ENCODE results near the gene EVI5L. TPM values are rescaled to one million over a fixed set of nuclear protein-coding genes. Genes with fewer than 3 reads are reported as not detected.

The EVI5L gene
- total and polyA plus RNA-seq, 2 of the 13 experiments (the other 11 are each of a cell fraction or from before 2014, with no cell fraction given): 1.7 to 2.4 TPM

GRCh38 chr19:7874897-7875273, 44.9 kb downstream of the EVI5L start (continued):
- TF ChIP-seq ZBTB4 (CRISPR knock-in tag; IDR thresholded peaks at IDR 0.05; ENCODE audit: borderline replicate concordance) (0 out of 2 replicates have a peak, but pooled peaks have one; percentile 31), ZNF816 (CRISPR knock-in tag; IDR thresholded peaks at IDR 0.05; ENCODE audit: borderline replicate concordance) (0 out of 2 replicates have a peak, but pooled peaks have one; percentile 35), WIZ (CRISPR knock-in tag; IDR thresholded peaks at IDR 0.05) (peak; percentile 68; the same call in 1 of the 2 replicates), ZNF124 (CRISPR knock-in tag; IDR thresholded peaks at IDR 0.05) (no peak), GABPA (IDR thresholded peaks at IDR 0.05; ENCODE audit: low read depth, low read length) (no peak), GABPA (CRISPR knock-in tag; IDR thresholded peaks at IDR 0.05; ENCODE audit: low read depth) (peak; percentile 30; the same call in 1 of the 2 replicates), SAP130 (CRISPR knock-in tag; IDR thresholded peaks at IDR 0.05; ENCODE audit: low read depth) (peak; percentile 22), ZNF460 (CRISPR knock-in tag; IDR thresholded peaks at IDR 0.05; ENCODE audit: borderline replicate concordance) (peak; percentile 82; the same call in 1 of the 2 replicates), KDM5A (IDR thresholded peaks at IDR 0.05; ENCODE audit: borderline replicate concordance, low read length) (no peak), KDM2A (CRISPR knock-in tag; IDR thresholded peaks at IDR 0.05; ENCODE audit: borderline replicate concordance, low read depth) (0 out of 2 replicates have a peak, but pooled peaks have one; percentile 1), ZMYM2 (CRISPR knock-in tag; IDR thresholded peaks at IDR 0.05) (0 out of 2 replicates have a peak, but pooled peaks have one; percentile 9), FOXO4 (CRISPR knock-in tag; conservative IDR thresholded peaks at IDR 0.05) (no peak), ZNF264 (CRISPR knock-in tag; IDR thresholded peaks at IDR 0.05) (no peak), ZKSCAN1 (IDR thresholded peaks at IDR 0.05; ENCODE audit: low read length) (no peak), KDM3A (CRISPR knock-in tag; IDR thresholded peaks at IDR 0.05; ENCODE audit: low read depth) (peak; percentile 23; the same call in 1 of the 2 replicates), ZNF878 (CRISPR knock-in tag; IDR thresholded peaks at IDR 0.05) (no peak), STAT6 (CRISPR knock-in tag; IDR thresholded peaks at IDR 0.05; ENCODE audit: borderline replicate concordance) (0 out of 2 replicates have a peak, but pooled peaks have one; percentile 33), IRX3 (CRISPR knock-in tag; IDR thresholded peaks at IDR 0.05; ENCODE audit: borderline replicate concordance, low read depth) (no peak), ZNF670 (CRISPR knock-in tag; IDR thresholded peaks at IDR 0.05; ENCODE audit: borderline replicate concordance) (0 out of 2 replicates have a peak, but pooled peaks have one; percentile 60), REXO4 (CRISPR knock-in tag; IDR thresholded peaks at IDR 0.05; ENCODE audit: borderline replicate concordance) (no peak), DPF2 (CRISPR knock-in tag; IDR thresholded peaks at IDR 0.05; ENCODE audit: borderline replicate concordance, low read depth) (no peak), ZC3H13 (CRISPR knock-in tag; IDR thresholded peaks at IDR 0.05) (0 out of 2 replicates have a peak, but pooled peaks have one; percentile 65), ZSCAN9 (CRISPR knock-in tag; IDR thresholded peaks at IDR 0.05; ENCODE audit: borderline replicate concordance) (0 out of 2 replicates have a peak, but pooled peaks have one; percentile 30), NFKB2 (CRISPR knock-in tag; IDR thresholded peaks at IDR 0.05; ENCODE audit: borderline replicate concordance) (peak; percentile 39; the same call in 1 of the 2 replicates)
